ENCODE data around the gene MLIP. TPM values are rescaled to one million over a fixed set of nuclear protein-coding genes. Genes with fewer than 3 reads are reported as not detected.

Gene MLIP, protein sequence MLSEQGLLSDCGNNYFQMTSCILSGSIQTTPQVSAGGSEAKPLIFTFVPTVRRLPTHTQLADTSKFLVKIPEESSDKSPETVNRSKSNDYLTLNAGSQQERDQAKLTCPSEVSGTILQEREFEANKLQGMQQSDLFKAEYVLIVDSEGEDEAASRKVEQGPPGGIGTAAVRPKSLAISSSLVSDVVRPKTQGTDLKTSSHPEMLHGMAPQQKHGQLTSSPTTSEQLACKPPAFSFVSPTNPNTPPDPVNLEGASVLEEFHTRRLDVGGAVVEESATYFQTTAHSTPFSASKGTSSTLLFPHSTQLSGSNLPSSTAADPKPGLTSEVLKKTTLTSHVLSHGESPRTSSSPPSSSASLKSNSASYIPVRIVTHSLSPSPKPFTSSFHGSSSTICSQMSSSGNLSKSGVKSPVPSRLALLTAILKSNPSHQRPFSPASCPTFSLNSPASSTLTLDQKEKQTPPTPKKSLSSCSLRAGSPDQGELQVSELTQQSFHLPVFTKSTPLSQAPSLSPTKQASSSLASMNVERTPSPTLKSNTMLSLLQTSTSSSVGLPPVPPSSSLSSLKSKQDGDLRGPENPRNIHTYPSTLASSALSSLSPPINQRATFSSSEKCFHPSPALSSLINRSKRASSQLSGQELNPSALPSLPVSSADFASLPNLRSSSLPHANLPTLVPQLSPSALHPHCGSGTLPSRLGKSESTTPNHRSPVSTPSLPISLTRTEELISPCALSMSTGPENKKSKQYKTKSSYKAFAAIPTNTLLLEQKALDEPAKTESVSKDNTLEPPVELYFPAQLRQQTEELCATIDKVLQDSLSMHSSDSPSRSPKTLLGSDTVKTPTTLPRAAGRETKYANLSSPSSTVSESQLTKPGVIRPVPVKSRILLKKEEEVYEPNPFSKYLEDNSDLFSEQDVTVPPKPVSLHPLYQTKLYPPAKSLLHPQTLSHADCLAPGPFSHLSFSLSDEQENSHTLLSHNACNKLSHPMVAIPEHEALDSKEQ
- total RNA-seq (1 to 10 TPM; 2.2 to 2.6 TPM), polyA plus RNA-seq (1 to 10 TPM in 1 of 2 donors, not detected in 1; 1.5 TPM)
- long read RNA-seq, donor 1, partial matches to known transcripts: 0 of 5 reads
- long read RNA-seq, donor 1, other reads (novel, unspliced or antisense): 5 of 5 reads
- long read RNA-seq, donor 2, partial matches to known transcripts: 0 of 3 reads
- long read RNA-seq, donor 2, other reads (novel, unspliced or antisense): 3 of 3 reads

GRCh38 chr6:54111341-54112045 lies at the start of gene MLIP:
Gene MLIP, plus strand, starts transcription at chr6:54111443. Its CDS starts 37 bp downstream, at chr6:54111480.
- Histone ChIP-seq H3K4me3 (ENCODE audit: low read length in 2 of 2) (no peak within 1 kb of the TSS), H3K4me1 (ENCODE audit: control insufficient read depth in 1 of 2, insufficient read depth in 2 of 2, low read length in 2 of 2) (no peaks in the 10 kb centered on the region), H3K27me3 (ENCODE audit: control insufficient read depth in 1 of 2, insufficient read depth in 2 of 2, low read length in 1 of 2) (peaks cover 0 to 2% of the 10 kb centered on the region in 2 donors), H3K36me3 (ENCODE audit: control insufficient read depth in 1 of 2, insufficient read depth in 2 of 2, low read length in 1 of 2) (no peaks in the 10 kb centered on the region), H3K9me3 (ENCODE audit: control insufficient read depth, low read length) (no peaks in the 10 kb centered on the region), H3K27ac (ENCODE audit: low read depth in 1 of 2, low read length in 2 of 2) (no peak within 1 kb of the TSS)
- ATAC-seq (ENCODE audit: low FRiP score) (no peak), DNase-seq (no peak)
- intact Hi-C loops (cut with DNase I): no loop called here
- 69 to 76% methylated on average over 10 of the region's 10 CpGs for WGBS, 2 donors

GRCh38 chr6:54063228-54063539 lies 48.1 kb upstream of the MLIP start:
- WGBS, 2 donors: 96 to 99% methylated on average over 3 of the region's 3 CpGs
- Histone ChIP-seq H3K36me3 (ENCODE audit: control insufficient read depth in 1 of 2, insufficient read depth in 2 of 2, low read length in 1 of 2) (no peaks in the 10 kb centered on the region), H3K27ac (ENCODE audit: low read depth in 1 of 2, low read length in 2 of 2) (no peak overlapping the region), H3K9me3 (ENCODE audit: control insufficient read depth, low read length) (no peaks in the 10 kb centered on the region), H3K4me3 (ENCODE audit: low read length in 2 of 2) (peak overlapping the region in 1 of 2 donors; percentile 29), H3K4me1 (ENCODE audit: control insufficient read depth in 1 of 2, insufficient read depth in 2 of 2, low read length in 2 of 2) (no peaks in the 10 kb centered on the region), H3K27me3 (ENCODE audit: control insufficient read depth in 1 of 2, insufficient read depth in 2 of 2, low read length in 1 of 2) (no peaks in the 10 kb centered on the region)
- intact Hi-C loops (cut with DNase I): no loop called here
- ATAC-seq (ENCODE audit: low FRiP score) (no peak), DNase-seq (no peak)

- H3K9me3 ChIP-seq (ENCODE audit: control insufficient read depth, low read length): no peaks in the 10 kb centered on the region
- no CpG with 5 or more reads among the region's 2 CpGs for WGBS, 2 donors
- H3K27me3 ChIP-seq (ENCODE audit: control insufficient read depth in 1 of 2, insufficient read depth in 2 of 2, low read length in 1 of 2): no peaks in the 10 kb centered on the region
- intact Hi-C loops (cut with DNase I): no loop called here
- H3K36me3 ChIP-seq (ENCODE audit: control insufficient read depth in 1 of 2, insufficient read depth in 2 of 2, low read length in 1 of 2): no peaks in the 10 kb centered on the region
- no peak overlapping the region for H3K27ac ChIP-seq (ENCODE audit: low read depth in 1 of 2, low read length in 2 of 2)
- ATAC-seq (ENCODE audit: low FRiP score) (no peak), DNase-seq (no peak)
- H3K4me1 ChIP-seq (ENCODE audit: control insufficient read depth in 1 of 2, insufficient read depth in 2 of 2, low read length in 2 of 2): no peaks in the 10 kb centered on the region
- no peak overlapping the region for H3K4me3 ChIP-seq (ENCODE audit: low read length in 2 of 2)
Measured at GRCh38 chr6:54068694-54069093, 42.5 kb upstream of the MLIP start.

DNA sequence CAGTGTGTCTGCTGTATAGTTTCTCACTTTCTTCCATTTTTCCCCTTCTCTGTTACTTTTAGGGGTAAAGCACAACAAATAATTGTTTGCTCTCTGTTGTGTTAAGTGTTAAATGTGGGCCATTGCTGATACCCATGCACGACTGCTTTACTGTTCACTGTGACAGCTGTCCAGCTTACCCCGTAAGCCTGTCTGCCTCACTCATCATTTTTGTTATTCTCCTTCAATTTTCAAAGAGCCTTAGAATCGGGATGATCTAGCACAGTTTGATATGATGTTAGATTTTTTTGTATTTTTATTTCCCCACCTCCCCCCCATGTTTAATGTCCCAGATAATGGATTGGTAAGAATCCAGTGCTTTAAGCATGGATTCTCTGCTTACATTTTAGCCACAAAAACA lies 41.2 kb upstream of the MLIP start:
- H3K36me3 ChIP-seq (ENCODE audit: control insufficient read depth in 1 of 2, insufficient read depth in 2 of 2, low read length in 1 of 2): no peaks in the 10 kb centered on the region
- H3K4me1 ChIP-seq (ENCODE audit: control insufficient read depth in 1 of 2, insufficient read depth in 2 of 2, low read length in 2 of 2): no peaks in the 10 kb centered on the region
- H3K27me3 ChIP-seq (ENCODE audit: control insufficient read depth in 1 of 2, insufficient read depth in 2 of 2, low read length in 1 of 2): no peaks in the 10 kb centered on the region
- H3K27ac ChIP-seq (ENCODE audit: low read depth in 1 of 2, low read length in 2 of 2): no peak overlapping the region
- H3K4me3 ChIP-seq (ENCODE audit: low read length in 2 of 2): peak overlapping the region; percentile 38 to 40
- intact Hi-C loops (cut with DNase I): no loop called here
- no peak for DNase-seq
- WGBS, 2 donors: 3 to 10% methylated on average over 3 of the region's 3 CpGs
- no peak for ATAC-seq (ENCODE audit: low FRiP score)
- H3K9me3 ChIP-seq (ENCODE audit: control insufficient read depth, low read length): no peaks in the 10 kb centered on the region

- H3K36me3 ChIP-seq (ENCODE audit: control insufficient read depth in 1 of 2, insufficient read depth in 2 of 2, low read length in 1 of 2): no peaks in the 10 kb centered on the region
- ATAC-seq (ENCODE audit: low FRiP score) (peak; percentile 48), DNase-seq (no peak)
- 91 to 93% methylated on average over 4 of the region's 4 CpGs for WGBS, 2 donors
- H3K27me3 ChIP-seq (ENCODE audit: control insufficient read depth in 1 of 2, insufficient read depth in 2 of 2, low read length in 1 of 2): no peaks in the 10 kb centered on the region
- H3K4me1 ChIP-seq (ENCODE audit: control insufficient read depth in 1 of 2, insufficient read depth in 2 of 2, low read length in 2 of 2): no peaks in the 10 kb centered on the region
- H3K9me3 ChIP-seq (ENCODE audit: control insufficient read depth, low read length): no peaks in the 10 kb centered on the region
- intact Hi-C loops (cut with DNase I): no loop called here
- no peak overlapping the region for H3K4me3 ChIP-seq (ENCODE audit: low read length in 2 of 2)
- no peak overlapping the region for H3K27ac ChIP-seq (ENCODE audit: low read depth in 1 of 2, low read length in 2 of 2)
Measured at GRCh38 chr6:54071821-54072340, 39.4 kb upstream of the MLIP start.

GRCh38 chr6:54072635-54073313 lies 38.5 kb upstream of the MLIP start:
- no peak for DNase-seq
- no peaks in the 10 kb centered on the region for H3K9me3 ChIP-seq (ENCODE audit: control insufficient read depth, low read length)
- no peak overlapping the region for H3K27ac ChIP-seq (ENCODE audit: low read depth in 1 of 2, low read length in 2 of 2)
- H3K4me1 ChIP-seq (ENCODE audit: control insufficient read depth in 1 of 2, insufficient read depth in 2 of 2, low read length in 2 of 2): no peaks in the 10 kb centered on the region
- WGBS, 2 donors: 98% methylated on average over 2 of the region's 2 CpGs
- no peak for ATAC-seq (ENCODE audit: low FRiP score)
- no peaks in the 10 kb centered on the region for H3K36me3 ChIP-seq (ENCODE audit: control insufficient read depth in 1 of 2, insufficient read depth in 2 of 2, low read length in 1 of 2)
- intact Hi-C loops (cut with DNase I): no loop called here
- H3K27me3 ChIP-seq (ENCODE audit: control insufficient read depth in 1 of 2, insufficient read depth in 2 of 2, low read length in 1 of 2): no peaks in the 10 kb centered on the region
- H3K4me3 ChIP-seq (ENCODE audit: low read length in 2 of 2): no peak overlapping the region

DNA sequence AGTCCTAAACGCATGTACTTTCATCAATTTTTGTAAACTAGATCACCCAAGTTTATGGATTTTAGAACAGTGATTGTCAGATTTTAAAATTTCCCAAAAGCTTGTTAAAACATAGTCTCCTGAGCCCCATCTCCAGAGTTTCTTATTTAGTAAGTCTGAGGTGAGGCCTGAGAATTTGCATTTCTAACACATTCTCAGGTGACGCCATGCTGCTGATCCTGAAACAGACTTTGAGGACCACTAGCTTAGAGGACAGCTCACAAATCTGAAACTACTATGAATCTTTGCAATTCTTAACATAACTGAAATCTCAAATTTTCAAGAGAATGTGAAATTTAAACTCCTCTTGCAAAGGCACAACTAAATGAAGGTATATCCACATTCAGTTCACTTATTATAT lies 37.8 kb upstream of the MLIP start:
- 98 to 99% methylated on average over 2 of the region's 2 CpGs for WGBS, 2 donors
- H3K27me3 ChIP-seq (ENCODE audit: control insufficient read depth in 1 of 2, insufficient read depth in 2 of 2, low read length in 1 of 2): no peaks in the 10 kb centered on the region
- intact Hi-C loops (cut with DNase I): no loop called here
- DNase-seq: no peak
- ATAC-seq (ENCODE audit: low FRiP score): no peak
- H3K4me1 ChIP-seq (ENCODE audit: control insufficient read depth in 1 of 2, insufficient read depth in 2 of 2, low read length in 2 of 2): no peaks in the 10 kb centered on the region
- H3K9me3 ChIP-seq (ENCODE audit: control insufficient read depth, low read length): no peaks in the 10 kb centered on the region
- H3K36me3 ChIP-seq (ENCODE audit: control insufficient read depth in 1 of 2, insufficient read depth in 2 of 2, low read length in 1 of 2): no peaks in the 10 kb centered on the region
- no peak overlapping the region for H3K4me3 ChIP-seq (ENCODE audit: low read length in 2 of 2)
- no peak overlapping the region for H3K27ac ChIP-seq (ENCODE audit: low read depth in 1 of 2, low read length in 2 of 2)

DNA sequence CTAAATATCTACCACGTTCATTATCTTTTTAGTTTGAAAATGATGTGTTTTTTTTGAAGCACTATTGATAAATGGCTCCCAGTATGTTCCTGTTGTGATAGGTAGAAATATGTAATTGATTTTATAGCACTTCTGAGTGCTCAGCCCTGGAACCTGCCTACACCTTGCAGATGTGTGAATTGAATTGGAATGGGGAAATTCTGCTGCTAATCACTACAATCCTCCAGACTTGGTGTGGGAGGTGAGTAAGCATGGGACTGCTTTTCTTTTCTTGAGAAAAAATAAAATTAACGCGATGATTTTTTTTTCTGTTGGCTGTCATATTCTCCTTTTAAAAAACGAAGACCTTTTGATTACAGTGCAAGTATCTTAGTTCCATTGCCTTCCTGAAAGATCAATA lies 37.1 kb upstream of the MLIP start:
- no peaks in the 10 kb centered on the region for H3K36me3 ChIP-seq (ENCODE audit: control insufficient read depth in 1 of 2, insufficient read depth in 2 of 2, low read length in 1 of 2)
- no peaks in the 10 kb centered on the region for H3K4me1 ChIP-seq (ENCODE audit: control insufficient read depth in 1 of 2, insufficient read depth in 2 of 2, low read length in 2 of 2)
- no peaks in the 10 kb centered on the region for H3K27me3 ChIP-seq (ENCODE audit: control insufficient read depth in 1 of 2, insufficient read depth in 2 of 2, low read length in 1 of 2)
- no peaks in the 10 kb centered on the region for H3K9me3 ChIP-seq (ENCODE audit: control insufficient read depth, low read length)
- ATAC-seq (ENCODE audit: low FRiP score) (no peak), DNase-seq (no peak)
- no peak overlapping the region for H3K27ac ChIP-seq (ENCODE audit: low read depth in 1 of 2, low read length in 2 of 2)
- intact Hi-C loops (cut with DNase I): no loop called here
- H3K4me3 ChIP-seq (ENCODE audit: low read length in 2 of 2): no peak overlapping the region
- 87 to 88% methylated on average over 4 of the region's 4 CpGs for WGBS, 2 donors
